OCI-LY3 (cell line): ENCODE results near the gene REG3G.

Source experiments
- H2AFZ ChIP-seq: fragments of 200-600, 300-600 bp; shearing (Covaris generic); 2 replicates; pipeline ENCODE4 v1.6.0; 2014; ENCODE audit warnings: antibody characterized with exemption, low read depth, low read length
- H3K27ac ChIP-seq: fragments of 200-600, 300-600 bp; sonication (generic); 2 replicates; pipeline ENCODE4 v1.5.1; 2014; ENCODE audit warnings: mild to moderate bottlenecking, low read length, moderate library complexity, mixed read lengths
- H3K27me3 ChIP-seq: fragments of 200-600, 300-600 bp; sonication (generic); 2 replicates; pipeline ENCODE4 v1.6.1; 2014; ENCODE audit warnings: low read depth, low read length, mixed read lengths
- H3K36me3 ChIP-seq: fragments of 200-600, 300-600 bp; sonication (generic); replicated peaks from 2 replicates; pipeline ENCODE3; 2014; ENCODE audit warnings: low read depth, low read length, mixed read lengths
- H3K4me1 ChIP-seq: fragments of 300-600, 200-600 bp; sonication (generic); 2 replicates; pipeline ENCODE4 v1.6.1; 2014; ENCODE audit warnings: low read length, mixed read lengths
- H3K4me2 ChIP-seq: fragments of 200-600, 300-600 bp; sonication (generic); 2 replicates; pipeline ENCODE4 v1.6.1; 2014; ENCODE audit warnings: low read length, mixed read lengths
- H3K4me3 ChIP-seq: fragments of 300-600, 200-600 bp; sonication (generic); 2 replicates; pipeline ENCODE4 v1.5.1; 2014; ENCODE audit warnings: antibody characterized with exemption, mild to moderate bottlenecking, low read length, moderate library complexity
- H3K79me2 ChIP-seq: fragments of 300-600, 200-600 bp; shearing (Covaris generic); 2 replicates; pipeline ENCODE4 v1.6.1; 2014; ENCODE audit warnings: mild to moderate bottlenecking, low read length, mixed read lengths
- H3K9ac ChIP-seq: fragments of 300-600, 200-600 bp; shearing (Covaris generic); 2 replicates; pipeline ENCODE4 v1.6.0; 2014; ENCODE audit warnings: mild to moderate bottlenecking, low read length, moderate library complexity
- H3K9me3 ChIP-seq: fragments of 200-600, 300-600 bp; shearing (Covaris generic); 2 replicates; pipeline ENCODE4 v1.6.1; 2014; ENCODE audit warnings: low read length, mixed read lengths; ENCODE audit not compliant: insufficient read depth
- H4K20me1 ChIP-seq: fragments of 200-600, 300-600 bp; sonication (generic); 2 replicates; pipeline ENCODE4 v1.6.1; 2016; ENCODE audit warnings: low read length, mixed read lengths; ENCODE audit not compliant: insufficient read depth
- EZH2phosphoT487 ChIP-seq: fragments of 200-600 bp; shearing (Covaris generic); IDR thresholded peaks from 2 replicates; pipeline ENCODE4 v1.6.1; 2018; ENCODE audit warnings: antibody characterized with exemption, mixed run types, low read depth
- TF ChIP-seq, protein P1 (sequence below): fragments of 200-600, 300-600 bp; sonication (generic); IDR thresholded peaks from 2 replicates; pipeline ENCODE4 v1.5.1; 2014; ENCODE audit warnings: antibody characterized with exemption, low read length, low read depth

REG3G gene

DNA sequence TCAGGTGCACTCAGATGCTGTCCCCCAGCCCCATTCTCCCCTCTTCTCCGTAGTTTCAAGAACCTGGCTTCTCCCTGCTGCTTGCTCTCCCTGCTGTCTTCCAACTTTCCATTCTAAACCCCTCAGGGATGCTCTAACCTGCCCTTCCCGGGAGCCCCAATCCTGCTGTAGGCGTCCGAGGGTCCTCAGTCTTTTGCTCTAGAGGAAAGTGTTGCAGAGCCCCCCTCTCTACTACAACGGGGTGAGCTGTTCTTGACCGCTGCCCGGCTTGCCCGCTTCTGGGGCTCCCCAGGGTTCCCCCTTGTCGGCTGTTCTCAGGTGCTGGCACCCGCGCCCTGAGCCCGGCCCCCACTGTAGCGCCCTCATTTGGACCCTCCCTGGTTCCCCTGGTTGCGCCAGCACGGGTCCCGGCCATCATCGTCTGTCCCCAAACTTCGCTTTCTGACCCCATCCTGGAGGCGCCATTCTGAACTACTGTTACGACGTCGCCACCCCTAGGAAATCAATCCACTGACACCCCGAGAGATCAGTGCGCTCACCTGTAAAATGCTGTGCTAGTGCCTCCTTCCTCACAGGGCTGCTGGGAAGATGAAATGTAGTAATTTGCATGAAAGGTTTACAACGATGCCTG, 31.9 kb upstream of the REG3G start:
- H3K4me2 ChIP-seq, result no peak overlapping the region
- no peaks in the 10 kb centered on the region for H3K79me2 ChIP-seq
- no peaks in the 10 kb centered on the region for H4K20me1 ChIP-seq
- H3K27ac ChIP-seq, result no peak overlapping the region
- no peaks in the 10 kb centered on the region for H3K4me1 ChIP-seq
- H3K4me3 ChIP-seq, result no peak overlapping the region
- H3K36me3 ChIP-seq, result no peaks in the 10 kb centered on the region
- no peak overlapping the region for H2AFZ ChIP-seq
- no peak for TF ChIP-seq EZH2phosphoT487
- TF ChIP-seq, protein P1, sequence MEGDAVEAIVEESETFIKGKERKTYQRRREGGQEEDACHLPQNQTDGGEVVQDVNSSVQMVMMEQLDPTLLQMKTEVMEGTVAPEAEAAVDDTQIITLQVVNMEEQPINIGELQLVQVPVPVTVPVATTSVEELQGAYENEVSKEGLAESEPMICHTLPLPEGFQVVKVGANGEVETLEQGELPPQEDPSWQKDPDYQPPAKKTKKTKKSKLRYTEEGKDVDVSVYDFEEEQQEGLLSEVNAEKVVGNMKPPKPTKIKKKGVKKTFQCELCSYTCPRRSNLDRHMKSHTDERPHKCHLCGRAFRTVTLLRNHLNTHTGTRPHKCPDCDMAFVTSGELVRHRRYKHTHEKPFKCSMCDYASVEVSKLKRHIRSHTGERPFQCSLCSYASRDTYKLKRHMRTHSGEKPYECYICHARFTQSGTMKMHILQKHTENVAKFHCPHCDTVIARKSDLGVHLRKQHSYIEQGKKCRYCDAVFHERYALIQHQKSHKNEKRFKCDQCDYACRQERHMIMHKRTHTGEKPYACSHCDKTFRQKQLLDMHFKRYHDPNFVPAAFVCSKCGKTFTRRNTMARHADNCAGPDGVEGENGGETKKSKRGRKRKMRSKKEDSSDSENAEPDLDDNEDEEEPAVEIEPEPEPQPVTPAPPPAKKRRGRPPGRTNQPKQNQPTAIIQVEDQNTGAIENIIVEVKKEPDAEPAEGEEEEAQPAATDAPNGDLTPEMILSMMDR, result no peak
- no peaks in the 10 kb centered on the region for H3K27me3 ChIP-seq
- H3K9me3 ChIP-seq, result no peaks in the 10 kb centered on the region
- no peak overlapping the region for H3K9ac ChIP-seq

DNA sequence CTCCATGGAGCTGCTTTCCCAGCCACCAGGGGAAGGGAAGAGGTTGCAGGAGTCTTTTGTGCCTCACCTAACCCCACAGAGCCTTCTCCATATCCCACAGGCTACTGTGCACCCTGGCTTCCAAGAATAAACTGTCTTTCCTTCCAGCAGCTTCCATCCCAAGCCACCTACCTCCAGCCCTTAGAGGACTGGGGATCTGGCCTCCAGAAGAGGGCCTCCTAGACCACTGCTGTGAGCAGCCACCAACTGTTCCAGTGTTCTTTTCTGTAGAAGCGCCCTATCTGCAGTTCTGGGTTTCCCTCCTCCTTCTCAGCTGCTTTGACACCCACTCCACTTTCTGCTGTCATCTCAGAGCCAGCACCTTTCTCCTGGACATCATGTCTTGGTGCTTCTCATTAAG, 30.7 kb upstream of the REG3G start:
- no peak overlapping the region for H3K4me2 ChIP-seq
- no peak overlapping the region for H3K4me3 ChIP-seq
- H3K27me3 ChIP-seq, result no peaks in the 10 kb centered on the region
- H4K20me1 ChIP-seq, result no peaks in the 10 kb centered on the region
- no peaks in the 10 kb centered on the region for H3K9me3 ChIP-seq
- no peak overlapping the region for H3K27ac ChIP-seq
- no peak overlapping the region for H2AFZ ChIP-seq
- no peaks in the 10 kb centered on the region for H3K79me2 ChIP-seq
- TF ChIP-seq, protein P1, result no peak
- TF ChIP-seq EZH2phosphoT487, result no peak
- H3K9ac ChIP-seq, result no peak overlapping the region
- no peaks in the 10 kb centered on the region for H3K36me3 ChIP-seq
- no peaks in the 10 kb centered on the region for H3K4me1 ChIP-seq

DNA sequence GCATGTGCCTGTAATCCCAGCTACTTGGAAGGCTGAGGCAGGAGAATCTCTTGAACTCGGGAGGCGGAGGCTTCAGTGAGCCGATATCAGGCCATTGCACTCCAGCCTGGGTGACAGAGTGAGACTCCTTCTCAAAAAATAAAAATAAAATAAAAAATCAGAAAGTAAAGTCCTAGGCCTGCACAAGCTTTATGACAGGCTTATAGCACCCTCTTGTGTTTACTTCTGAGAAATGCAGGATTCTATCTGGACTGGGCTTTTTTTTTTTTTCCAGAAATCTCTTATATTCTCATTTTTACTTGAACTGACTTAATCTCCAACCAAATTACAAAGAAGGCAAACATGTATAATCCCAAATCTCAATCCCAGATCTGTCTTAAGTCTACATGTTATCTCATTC, 26.1 kb upstream of the REG3G start:
- Histone ChIP-seq H3K27me3 (no peaks in the 10 kb centered on the region), H3K9me3 (no peaks in the 10 kb centered on the region), H3K4me1 (no peaks in the 10 kb centered on the region), H3K36me3 (no peaks in the 10 kb centered on the region), H2AFZ (no peak overlapping the region), H3K79me2 (no peaks in the 10 kb centered on the region), H4K20me1 (no peaks in the 10 kb centered on the region), H3K4me3 (no peak overlapping the region), H3K9ac (no peak overlapping the region), H3K27ac (no peak overlapping the region), H3K4me2 (no peak overlapping the region)
- TF ChIP-seq, protein P1, result peak; percentile 54
- TF ChIP-seq EZH2phosphoT487, result no peak

DNA sequence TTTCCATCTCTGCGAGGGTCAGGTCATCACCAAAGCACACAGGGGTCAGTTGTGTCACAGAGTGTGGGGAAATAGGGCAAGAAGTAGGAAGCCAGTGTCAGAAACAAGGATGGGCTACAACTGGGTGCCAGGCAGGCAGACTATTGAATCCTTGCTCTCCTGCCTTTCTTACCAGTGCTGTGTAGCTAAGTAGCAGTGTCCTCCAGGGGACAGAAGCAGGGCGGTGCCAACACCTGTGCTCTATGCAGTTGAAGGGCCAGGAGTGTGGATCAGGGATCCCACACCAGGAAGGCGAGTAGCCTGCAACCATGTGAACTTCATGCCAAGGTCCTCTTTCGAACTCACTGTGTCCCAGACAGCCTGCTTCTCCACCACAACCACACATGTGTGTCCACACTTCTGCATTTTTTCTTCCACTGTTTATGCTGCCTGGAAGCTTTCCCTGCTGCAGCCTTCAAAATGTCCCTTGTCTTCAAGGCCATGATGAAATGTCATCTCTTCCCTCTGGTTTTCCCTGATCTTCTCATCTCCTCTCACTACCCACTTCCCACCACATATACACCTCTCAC, 25.4 kb upstream of the REG3G start:
- Histone ChIP-seq H3K4me2 (no peak overlapping the region), H3K27ac (no peak overlapping the region), H2AFZ (no peak overlapping the region), H3K9me3 (no peaks in the 10 kb centered on the region), H4K20me1 (no peaks in the 10 kb centered on the region), H3K4me3 (no peak overlapping the region), H3K9ac (no peak overlapping the region), H3K4me1 (no peaks in the 10 kb centered on the region), H3K36me3 (no peaks in the 10 kb centered on the region), H3K27me3 (no peaks in the 10 kb centered on the region), H3K79me2 (no peaks in the 10 kb centered on the region)
- TF ChIP-seq, protein P1, result no peak
- TF ChIP-seq EZH2phosphoT487, result no peak
